ENCODE results near the gene PRR5. TPM values are rescaled to one million over a fixed set of nuclear protein-coding genes. Genes with fewer than 3 reads are reported as not detected.

The PRR5 gene
- total RNA-seq, 3 donors from 2014 or later: 23.7 to 39.5 (median 29.5) TPM

DNA sequence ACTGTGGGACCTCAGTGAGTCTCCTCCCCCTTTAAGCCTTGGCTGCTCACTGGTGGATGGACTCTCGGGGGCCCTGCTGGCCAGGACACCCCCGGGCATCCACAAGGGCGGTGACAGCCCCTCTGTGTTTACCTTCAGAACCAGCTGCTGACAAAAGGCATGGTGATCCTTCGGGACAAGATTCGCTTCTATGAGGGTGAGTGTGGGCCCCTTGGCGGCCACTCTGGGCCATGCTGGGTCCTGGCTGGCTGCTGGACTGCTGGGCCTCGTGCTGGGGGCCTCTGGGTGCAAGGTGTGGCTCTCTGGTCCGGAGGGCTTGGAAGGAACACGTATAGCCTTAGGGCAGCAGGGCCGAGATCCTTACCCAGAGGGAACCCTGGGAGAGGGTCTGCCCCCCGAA lies 24.4 kb downstream of the PRR5 start:
- Histone ChIP-seq H3K4me1 (peaks cover 14 to 18% of the 10 kb centered on the region in 2 donors), H3K9me3 (no peaks in the 10 kb centered on the region), H3K36me3 (no peaks in the 10 kb centered on the region), H3K27ac (no peak overlapping the region), H3K4me3 (no peak overlapping the region), H3K27me3 (no peaks in the 10 kb centered on the region)
- no peak for DNase-seq (ENCODE audit: low spot score in 2 of 2)
- TF ChIP-seq POLR2A (IDR thresholded peaks at IDR 0.05) (no peak), CTCF (IDR thresholded peaks at IDR 0.05) (no peak), POLR2AphosphoS5 (IDR thresholded peaks at IDR 0.05) (no peak)
- intact Hi-C loops (cut with DNase I; ENCODE audit: low total_unique reads): no loop called here

DNA sequence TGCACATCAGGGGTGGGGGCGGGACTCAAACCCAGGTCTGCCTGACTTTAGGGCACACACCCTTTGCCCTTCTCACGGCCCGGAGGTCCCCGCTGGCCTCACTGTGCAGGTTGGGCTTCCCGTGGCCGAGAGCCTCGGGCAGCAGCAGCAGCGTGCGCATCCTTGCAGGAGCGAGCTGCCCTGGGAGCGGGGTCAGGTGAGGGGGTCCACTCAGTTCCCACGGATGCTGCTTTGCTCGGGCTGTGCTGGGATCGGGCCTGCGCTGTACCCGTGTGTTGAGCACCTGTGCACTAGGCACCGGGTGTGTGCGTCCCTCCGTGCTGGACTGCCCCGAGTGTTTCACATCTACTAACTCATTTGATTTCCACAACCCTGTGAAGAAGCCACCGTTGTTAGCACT lies 25.1 kb downstream of the PRR5 start:
- H3K4me1 ChIP-seq: peaks cover 14 to 18% of the 10 kb centered on the region in 2 donors
- no peaks in the 10 kb centered on the region for H3K9me3 ChIP-seq
- TF ChIP-seq POLR2A (IDR thresholded peaks at IDR 0.05) (no peak), CTCF (IDR thresholded peaks at IDR 0.05) (no peak)
- H3K27ac ChIP-seq: no peak overlapping the region
- H3K4me3 ChIP-seq: no peak overlapping the region
- H3K27me3 ChIP-seq: no peaks in the 10 kb centered on the region
- intact Hi-C loops (cut with DNase I; ENCODE audit: low total_unique reads): no loop called here
- H3K36me3 ChIP-seq: no peaks in the 10 kb centered on the region
- no peak for DNase-seq (ENCODE audit: low spot score in 2 of 2)

DNA sequence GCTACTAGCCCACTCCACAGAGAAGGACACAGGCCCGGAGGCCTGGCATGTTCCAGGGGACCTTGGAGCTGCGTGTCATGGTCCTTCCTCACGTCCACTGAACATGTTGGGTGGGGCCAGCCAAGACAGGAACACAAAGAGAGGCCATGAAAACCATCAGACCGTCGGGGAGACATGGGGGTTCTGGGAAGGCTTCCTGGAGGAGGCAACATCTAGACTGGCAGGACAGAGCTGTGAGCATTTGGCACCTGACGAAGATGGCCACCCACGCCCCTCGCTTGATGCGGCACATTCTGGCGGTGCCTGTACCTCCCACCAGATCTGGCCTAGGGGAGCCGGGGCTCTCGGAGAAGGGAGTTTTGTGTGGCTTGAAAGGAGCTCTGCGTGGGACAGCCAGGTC lies 25.7 kb downstream of the PRR5 start:
- Histone ChIP-seq H3K36me3 (no peaks in the 10 kb centered on the region), H3K27ac (peak overlapping the region in 1 of 2 donors; percentile 91), H3K9me3 (no peaks in the 10 kb centered on the region), H3K4me3 (no peak overlapping the region), H3K27me3 (no peaks in the 10 kb centered on the region), H3K4me1 (peaks cover 14 to 18% of the 10 kb centered on the region in 2 donors)
- no peak for DNase-seq (ENCODE audit: low spot score in 2 of 2)
- TF ChIP-seq CTCF (IDR thresholded peaks at IDR 0.05) (no peak), POLR2AphosphoS5 (IDR thresholded peaks at IDR 0.05) (no peak), POLR2A (IDR thresholded peaks at IDR 0.05) (no peak)
- intact Hi-C loops (cut with DNase I; ENCODE audit: low total_unique reads): no loop called here

DNA sequence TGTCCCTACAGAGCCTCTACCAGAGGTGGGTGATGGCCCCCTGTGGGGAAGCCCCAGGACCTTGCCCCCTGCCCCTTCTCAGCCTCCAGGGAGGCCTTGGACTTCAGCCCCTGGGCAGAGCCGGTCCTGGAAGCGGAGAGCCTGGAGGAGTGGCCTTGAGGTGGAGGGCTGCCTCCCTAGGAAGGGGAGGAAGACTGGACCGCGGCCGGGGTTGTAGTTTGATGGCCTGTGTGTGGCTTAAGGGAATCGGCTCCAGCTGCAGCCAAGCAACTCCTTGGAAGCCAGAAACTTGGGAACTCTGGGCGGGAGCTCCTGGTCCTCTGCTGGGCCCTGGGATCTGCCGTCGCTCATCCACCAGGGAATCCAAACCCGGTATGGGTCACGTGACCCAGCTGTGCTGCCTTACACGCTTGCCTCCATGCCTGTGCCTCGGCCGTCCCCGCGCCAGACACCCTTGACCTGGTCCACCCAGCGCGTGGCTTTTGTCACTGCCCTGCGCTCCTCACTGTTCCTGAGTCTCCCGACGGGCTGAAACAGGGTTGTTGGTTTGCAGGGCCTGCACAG lies 26.8 kb downstream of the PRR5 start:
- Histone ChIP-seq H3K27ac (peak overlapping the region in 1 of 2 donors; percentile 91), H3K4me3 (peak overlapping the region in 2 of 3 donors; percentile 30 to 57), H3K9me3 (no peaks in the 10 kb centered on the region), H3K4me1 (peaks cover 14 to 18% of the 10 kb centered on the region in 2 donors), H3K36me3 (no peaks in the 10 kb centered on the region), H3K27me3 (no peaks in the 10 kb centered on the region)
- intact Hi-C loops (cut with DNase I; ENCODE audit: low total_unique reads): no loop called here
- no peak for DNase-seq (ENCODE audit: low spot score in 2 of 2)
- TF ChIP-seq POLR2A (IDR thresholded peaks at IDR 0.05) (no peak), POLR2AphosphoS5 (IDR thresholded peaks at IDR 0.05) (no peak), CTCF (IDR thresholded peaks at IDR 0.05) (no peak)

DNA sequence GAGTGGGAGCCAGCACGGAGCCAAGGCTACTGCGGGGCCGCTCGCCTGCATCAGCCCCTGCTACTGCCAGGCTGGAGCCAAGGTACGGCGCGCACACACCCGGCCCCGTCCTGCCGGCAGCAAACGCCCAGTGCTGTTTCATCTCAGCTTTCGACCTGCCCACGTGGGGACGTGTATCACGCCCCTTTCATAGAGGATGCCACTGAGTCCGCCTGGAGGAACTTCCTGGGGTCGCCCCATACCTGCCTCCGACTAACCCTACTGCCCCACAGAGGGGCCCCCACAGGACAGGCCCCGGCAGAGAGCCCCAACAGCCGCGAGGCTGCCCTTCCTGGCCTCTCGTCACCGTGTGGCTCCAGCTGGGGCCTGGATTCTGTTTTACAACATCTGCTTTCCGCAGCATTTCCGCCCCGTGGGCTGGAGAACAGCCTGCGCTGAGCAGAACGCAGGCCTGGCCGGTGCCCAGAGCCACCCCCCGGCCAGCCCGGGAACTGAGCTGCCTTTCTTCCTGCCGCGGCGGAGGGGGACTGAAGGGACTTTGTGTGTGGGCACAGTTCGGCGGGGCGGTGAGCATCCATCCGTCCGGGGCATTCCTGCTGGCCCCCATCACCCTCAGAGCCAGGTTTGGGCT lies 27.5 kb downstream of the PRR5 start:
- Histone ChIP-seq H3K9me3 (no peaks in the 10 kb centered on the region), H3K27me3 (no peaks in the 10 kb centered on the region), H3K36me3 (no peaks in the 10 kb centered on the region), H3K4me1 (peaks cover 14 to 18% of the 10 kb centered on the region in 2 donors), H3K27ac (peak overlapping the region; percentile 49 to 91), H3K4me3 (peak overlapping the region in 2 of 3 donors; percentile 30 to 57)
- intact Hi-C loops (cut with DNase I; ENCODE audit: low total_unique reads): no loop called here
- TF ChIP-seq CTCF (IDR thresholded peaks at IDR 0.05) (peak in 2 of 3 donors; percentile 13 to 24), POLR2AphosphoS5 (IDR thresholded peaks at IDR 0.05) (peak in 1 of 3 donors; percentile 23), POLR2A (IDR thresholded peaks at IDR 0.05) (no peak)
- DNase-seq (ENCODE audit: low spot score in 2 of 2): no peak
